Activated CD8-positive, alpha-beta memory T cell treated with anti-CD3 and anti-CD28 coated beads for 24 hours (primary cell): ENCODE results near the gene SNTG2.

Source experiments
- DNase-seq: peaks from one replicate; pipeline ENCODE4 v3.0.0-alpha.2; 2020

Gene SNTG2

DNA sequence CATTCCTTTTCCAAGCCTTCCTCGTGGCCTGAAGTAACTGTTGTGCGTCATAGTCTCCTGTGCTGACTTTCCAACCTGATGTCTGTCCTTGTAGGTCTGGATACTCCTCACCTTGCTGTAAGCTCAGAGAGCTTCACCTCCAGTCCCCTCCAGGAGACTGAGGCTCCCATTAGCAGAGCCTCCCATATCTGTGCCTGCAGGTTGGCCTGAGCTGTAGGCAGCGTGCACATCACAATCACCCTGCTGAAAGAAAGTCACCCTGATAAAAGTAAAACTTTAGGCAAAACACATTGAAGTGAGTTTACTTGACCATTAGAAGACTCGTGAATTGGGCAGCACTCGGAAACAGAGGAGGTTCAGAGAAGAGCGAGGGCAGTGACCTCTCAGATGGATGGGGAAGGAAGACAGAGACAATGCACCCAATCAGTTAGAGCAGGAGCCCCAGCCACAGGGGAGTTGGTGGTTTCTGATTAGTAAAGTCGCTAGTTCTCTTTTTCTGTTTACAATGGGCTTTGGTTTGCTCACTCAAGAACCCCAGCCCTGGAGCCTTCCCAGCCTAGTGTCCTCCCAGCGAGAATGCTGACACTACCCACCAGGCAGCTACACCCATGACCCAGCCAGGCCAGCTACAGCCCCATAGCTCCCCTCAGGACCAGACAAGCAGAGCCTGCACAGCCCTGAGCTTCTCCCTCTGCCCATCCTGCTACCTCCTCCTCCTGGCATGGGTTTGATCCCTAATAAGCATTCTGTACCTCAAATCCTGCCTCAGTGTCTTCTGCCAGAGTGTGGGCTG, 450.5 kb downstream of the SNTG2 start:
- DNase-seq: no peak

DNA sequence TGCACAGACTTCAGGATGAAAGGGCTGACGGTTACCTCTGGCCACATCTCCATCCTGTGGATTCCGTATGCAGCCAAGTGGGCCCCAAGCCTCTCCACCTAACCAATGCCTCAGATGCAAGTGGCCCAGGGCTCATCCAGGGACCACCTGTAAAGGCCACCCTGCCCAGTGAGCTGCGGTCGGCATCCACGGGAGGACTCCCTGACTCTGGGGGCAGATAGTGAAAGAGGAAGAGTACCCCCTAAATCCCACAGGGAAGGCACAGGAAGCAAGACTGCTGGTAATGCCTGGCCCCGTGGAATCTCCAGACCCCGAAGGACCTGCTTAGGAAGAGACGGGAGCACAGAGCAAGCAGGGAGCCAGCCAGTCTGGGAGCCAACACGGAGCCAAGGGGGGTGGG, 451.4 kb downstream of the SNTG2 start:
- no peak for DNase-seq

DNA sequence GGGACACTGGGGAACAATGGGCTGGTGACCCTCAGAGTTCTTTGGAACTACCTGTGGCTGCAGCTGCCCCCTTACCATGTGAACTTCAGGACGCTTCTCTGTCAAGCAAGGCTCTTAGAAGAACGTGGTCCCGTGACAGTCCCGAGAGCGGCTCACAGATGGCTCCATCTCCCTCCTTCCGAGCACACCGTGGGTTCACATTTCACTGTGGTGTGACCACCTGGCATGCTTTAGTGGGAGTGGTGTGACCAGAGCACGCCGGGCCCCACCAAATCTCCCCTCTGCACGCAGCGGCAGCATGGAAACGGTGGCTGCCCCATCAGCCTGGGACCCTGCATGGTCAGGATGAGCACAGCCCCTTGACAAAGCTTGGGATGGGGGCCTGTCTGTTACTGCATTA, 452.9 kb downstream of the SNTG2 start:
- no peak for DNase-seq

DNA sequence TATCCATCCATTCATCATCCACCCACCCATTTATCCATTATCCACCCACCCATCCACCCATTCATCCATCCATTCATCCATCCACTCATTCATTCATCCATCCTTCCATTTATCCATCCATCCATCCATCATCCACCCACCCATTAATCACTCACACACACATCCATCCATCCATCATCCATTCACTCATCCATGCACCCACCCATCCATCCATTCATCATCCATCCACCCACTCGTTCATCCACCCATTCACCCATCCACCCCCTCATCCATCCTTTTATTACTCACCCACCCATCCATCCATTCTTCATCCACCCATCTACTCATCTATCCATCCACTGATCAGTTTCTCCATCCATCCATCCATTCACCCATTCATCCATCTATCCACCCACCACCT, 454.5 kb downstream of the SNTG2 start:
- DNase-seq: no peak

DNA sequence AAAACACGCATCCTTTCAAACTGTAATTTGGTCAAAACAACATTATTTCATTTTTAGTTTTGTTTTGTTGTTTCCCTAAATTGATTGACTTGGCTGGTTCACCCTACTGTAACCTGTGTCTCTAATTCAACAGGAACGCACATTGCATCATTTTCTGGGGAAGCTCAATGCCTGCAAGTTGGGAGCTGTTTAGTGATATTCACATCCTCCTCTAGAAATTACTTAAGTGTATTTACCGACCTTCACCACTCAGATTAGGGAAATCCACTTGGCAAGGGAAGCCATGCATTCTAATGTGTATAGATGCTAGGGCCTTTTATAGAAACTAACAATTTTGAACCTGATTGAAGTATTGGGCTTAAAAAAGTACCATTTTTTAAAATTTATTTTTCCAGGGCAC, 455.3 kb downstream of the SNTG2 start:
- DNase-seq: no peak

DNA sequence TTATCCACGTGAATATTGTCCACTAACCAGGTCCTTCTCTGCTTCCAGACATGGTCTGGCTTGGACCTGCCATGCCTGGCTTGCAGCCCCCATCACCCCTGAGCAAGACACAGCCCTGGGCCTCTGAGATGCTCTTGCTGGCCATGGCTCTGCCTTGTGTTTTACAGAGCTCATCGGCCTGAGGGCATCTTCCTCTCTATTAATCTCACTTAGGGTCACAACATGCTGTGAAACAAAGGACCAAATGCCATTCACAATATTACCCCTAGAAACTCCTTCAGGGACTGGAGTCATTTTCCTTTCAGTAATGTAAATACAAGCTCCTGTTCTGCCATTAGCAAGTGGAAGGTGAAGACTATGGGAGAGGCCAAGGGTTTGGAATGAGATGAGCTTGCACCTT, 455.8 kb downstream of the SNTG2 start:
- DNase-seq: no peak

DNA sequence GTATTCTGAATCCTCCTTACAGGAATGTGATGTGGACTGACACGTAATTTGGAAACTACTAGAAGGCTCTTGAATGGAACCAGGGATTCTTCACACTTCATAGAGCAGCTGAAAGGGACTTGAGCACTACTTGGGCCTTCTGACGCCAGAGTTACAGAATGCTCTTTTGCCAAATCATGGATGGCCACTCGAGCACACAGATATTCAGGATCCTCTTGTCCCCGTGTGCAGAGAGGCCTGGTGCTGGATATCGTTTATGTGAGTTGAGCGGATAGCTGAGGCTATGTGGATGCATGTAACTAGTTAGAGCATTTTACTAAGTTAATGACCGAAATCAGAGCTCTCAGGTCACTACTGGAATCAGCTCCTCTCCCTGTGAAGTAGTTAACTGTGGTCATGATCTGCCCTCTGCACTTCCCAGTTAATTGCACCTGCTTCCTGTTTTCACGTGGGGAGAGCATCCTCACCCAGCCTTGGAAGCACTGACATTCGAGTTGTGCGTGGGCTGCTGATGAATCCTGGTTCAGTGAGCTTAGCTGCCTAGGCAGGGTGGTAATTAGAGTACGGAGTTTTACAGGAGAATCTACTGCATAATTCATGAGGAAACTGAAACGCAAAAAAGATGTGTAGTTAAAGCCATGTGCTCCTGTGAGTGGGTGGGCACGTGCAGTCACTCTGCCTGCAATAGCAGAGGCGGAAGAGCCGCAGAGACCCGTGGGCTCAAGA, 457.5 kb downstream of the SNTG2 start:
- DNase-seq: no peak

DNA sequence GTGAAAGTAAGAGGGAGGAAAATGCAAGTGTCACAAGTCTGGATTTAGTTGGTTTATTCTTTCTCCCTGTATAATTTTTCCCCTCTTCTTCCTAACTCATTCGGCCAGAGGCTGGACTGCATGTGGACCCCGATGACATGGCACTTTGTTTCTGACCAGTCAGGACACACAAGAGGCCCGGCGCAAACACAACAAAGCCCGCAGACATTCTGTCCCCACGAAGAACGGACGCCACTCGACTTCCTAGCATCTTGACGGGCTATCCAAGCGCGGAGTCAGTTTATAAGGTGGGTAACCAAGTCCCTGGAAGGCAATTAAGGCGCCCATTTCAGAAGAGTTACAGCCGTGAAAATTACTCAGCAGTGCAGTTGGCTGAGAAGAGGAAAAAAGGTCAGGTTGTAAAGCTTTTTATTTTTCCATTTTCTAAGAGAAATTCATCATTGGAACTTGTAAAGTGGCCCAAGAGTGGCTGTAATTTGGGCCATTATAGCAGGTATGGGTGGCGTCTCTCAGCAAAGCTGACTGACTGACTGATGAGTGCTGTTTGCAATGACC, 462.6 kb downstream of the SNTG2 start, which contains the start of gene TPO:
TPO (plus strand) TSS at position 308 of the 555 bp plus-strand sequence. CDS start 946 bp downstream, outside the sequence.
- DNase-seq: no peak

DNA sequence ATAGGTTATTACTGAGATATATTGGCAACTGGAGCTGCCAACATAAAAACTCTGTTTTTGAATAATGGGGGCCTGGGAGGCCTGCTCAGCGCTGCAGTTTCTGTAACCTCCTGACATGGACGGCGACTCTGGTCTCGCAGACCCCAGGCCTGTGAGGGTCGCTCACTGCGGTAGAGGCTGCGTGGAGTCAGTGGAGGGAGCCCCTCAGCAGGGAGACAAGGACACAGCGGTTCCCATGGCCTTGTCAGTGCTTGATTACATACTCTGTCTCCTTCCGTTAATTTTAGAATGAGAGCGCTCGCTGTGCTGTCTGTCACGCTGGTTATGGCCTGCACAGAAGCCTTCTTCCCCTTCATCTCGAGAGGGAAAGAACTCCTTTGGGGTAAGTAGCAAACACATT, 463.5 kb downstream of the SNTG2 start:
- no peak for DNase-seq

DNA sequence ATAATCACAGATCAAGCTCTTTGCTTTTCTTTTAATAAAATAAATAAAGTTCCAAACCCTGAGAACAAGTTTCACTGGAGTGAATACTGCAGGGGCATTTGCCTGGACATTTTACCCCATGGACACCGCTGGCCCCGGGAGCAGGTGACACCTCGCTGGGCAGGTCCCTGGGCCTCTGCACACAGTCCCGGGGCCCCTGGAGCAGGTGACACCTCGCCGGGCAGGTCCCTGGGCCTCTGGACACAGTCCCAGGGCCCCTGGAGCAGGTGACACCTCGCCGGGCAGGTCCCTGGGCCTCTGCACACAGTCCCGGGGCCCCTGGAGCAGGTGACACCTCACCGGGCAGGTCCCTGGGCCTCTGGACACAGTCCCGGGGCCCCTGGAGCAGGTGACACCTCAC, 464.3 kb downstream of the SNTG2 start:
- DNase-seq: peak; percentile 26

DNA sequence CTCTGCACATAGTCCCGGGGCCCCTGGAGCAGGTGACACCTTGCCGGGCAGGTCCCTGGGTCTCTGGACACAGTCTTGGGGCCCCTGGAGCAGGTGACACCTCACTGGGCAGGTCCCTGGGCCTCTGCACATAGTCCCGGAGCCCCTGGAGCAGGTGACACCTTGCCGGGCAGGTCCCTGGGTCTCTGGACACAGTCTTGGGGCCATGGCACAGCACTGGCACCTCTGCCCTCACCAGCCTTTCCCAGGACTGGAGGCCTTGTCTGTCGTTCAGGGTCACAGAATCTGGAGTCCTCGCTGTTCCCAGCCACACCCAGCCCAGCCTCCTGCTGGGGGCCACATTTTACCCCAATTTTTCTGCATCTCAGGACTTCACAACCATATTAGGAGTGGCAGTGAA, 464.9 kb downstream of the SNTG2 start:
- no peak for DNase-seq
